ENCODE data around the gene TIMM22. TPM values are rescaled to one million over a fixed set of nuclear protein-coding genes. Genes with fewer than 3 reads are reported as not detected.

TIMM22 gene
- total RNA-seq, 1 donor from 2014 or later: 19.5 TPM

GRCh38 chr17:953767-954166 is 43.2 kb upstream of the TIMM22 start:
- DNase-seq (ENCODE audit: low read depth, low spot score): no peak
- H3K9me3 Mint-ChIP-seq: no peaks in the 10 kb centered on the region
- no peak overlapping the region for H3K4me3 Mint-ChIP-seq
- H3K27ac Mint-ChIP-seq (ENCODE audit: unreplicated experiment): no peak overlapping the region
- no peaks in the 10 kb centered on the region for H3K27me3 Mint-ChIP-seq (ENCODE audit: low read depth)
- TF ChIP-seq CTCF (conservative IDR thresholded peaks at IDR 0.05): no peak
- H3K36me3 Mint-ChIP-seq (ENCODE audit: low read depth): peaks cover 9% of the 10 kb centered on the region
- peaks cover 48% of the 10 kb centered on the region for H3K4me1 Mint-ChIP-seq

- H3K9me3 Mint-ChIP-seq: no peaks in the 10 kb centered on the region
- no peaks in the 10 kb centered on the region for H3K27me3 Mint-ChIP-seq (ENCODE audit: low read depth)
- H3K4me3 Mint-ChIP-seq: peak overlapping the region; percentile 43
Observed at GRCh38 chr17:954431-955164, 42.3 kb upstream of the TIMM22 start.

GRCh38 chr17:956905-957304 is 40.0 kb upstream of the TIMM22 start:
- no peaks in the 10 kb centered on the region for H3K27me3 Mint-ChIP-seq (ENCODE audit: low read depth)
- no peak for TF ChIP-seq CTCF (conservative IDR thresholded peaks at IDR 0.05)
- H3K27ac Mint-ChIP-seq (ENCODE audit: unreplicated experiment): no peak overlapping the region
- peaks cover 36% of the 10 kb centered on the region for H3K4me1 Mint-ChIP-seq
- peaks cover 9% of the 10 kb centered on the region for H3K36me3 Mint-ChIP-seq (ENCODE audit: low read depth)
- H3K9me3 Mint-ChIP-seq: no peaks in the 10 kb centered on the region
- no peak for DNase-seq (ENCODE audit: low read depth, low spot score)
- no peak overlapping the region for H3K4me3 Mint-ChIP-seq

More at GRCh38 chr17:954431-955164, 42.3 kb upstream of the TIMM22 start:
- Mint-ChIP-seq H3K4me1 (peaks cover 48% of the 10 kb centered on the region), H3K36me3 (ENCODE audit: low read depth) (peaks cover 9% of the 10 kb centered on the region), H3K27ac (ENCODE audit: unreplicated experiment) (no peak overlapping the region)
- no peak for DNase-seq (ENCODE audit: low read depth, low spot score)
- TF ChIP-seq CTCF (conservative IDR thresholded peaks at IDR 0.05): no peak

GRCh38 chr17:957856-958421 is 39.0 kb upstream of the TIMM22 start:
- H3K27me3 Mint-ChIP-seq (ENCODE audit: low read depth): no peaks in the 10 kb centered on the region
- DNase-seq (ENCODE audit: low read depth, low spot score): no peak
- peaks cover 9% of the 10 kb centered on the region for H3K36me3 Mint-ChIP-seq (ENCODE audit: low read depth)
- peak overlapping the region; percentile 27 for H3K4me3 Mint-ChIP-seq
- H3K27ac Mint-ChIP-seq (ENCODE audit: unreplicated experiment): peak overlapping the region; percentile 70
- no peaks in the 10 kb centered on the region for H3K9me3 Mint-ChIP-seq
- no peak for TF ChIP-seq CTCF (conservative IDR thresholded peaks at IDR 0.05)
- H3K4me1 Mint-ChIP-seq: peaks cover 44% of the 10 kb centered on the region

- Mint-ChIP-seq H3K9me3 (no peaks in the 10 kb centered on the region), H3K4me3 (no peak overlapping the region), H3K4me1 (peaks cover 51% of the 10 kb centered on the region), H3K27me3 (ENCODE audit: low read depth) (no peaks in the 10 kb centered on the region), H3K36me3 (ENCODE audit: low read depth) (peaks cover 9% of the 10 kb centered on the region), H3K27ac (ENCODE audit: unreplicated experiment) (no peak overlapping the region)
- no peak for TF ChIP-seq CTCF (conservative IDR thresholded peaks at IDR 0.05)
- no peak for DNase-seq (ENCODE audit: low read depth, low spot score)
Observed at GRCh38 chr17:958712-959451, 38.0 kb upstream of the TIMM22 start.
